ENCODE data around the gene ZBTB40. TPM values are rescaled to one million over a fixed set of nuclear protein-coding genes. Genes with fewer than 3 reads are reported as not detected.
A peak's percentile ranks its signal among the peaks of the same experiment; 100 is the strongest.

Gene ZBTB40
- polyA plus RNA-seq, 3 donors from 2014 or later, result 1.3 to 7.5 TPM; not detected in 1

DNA sequence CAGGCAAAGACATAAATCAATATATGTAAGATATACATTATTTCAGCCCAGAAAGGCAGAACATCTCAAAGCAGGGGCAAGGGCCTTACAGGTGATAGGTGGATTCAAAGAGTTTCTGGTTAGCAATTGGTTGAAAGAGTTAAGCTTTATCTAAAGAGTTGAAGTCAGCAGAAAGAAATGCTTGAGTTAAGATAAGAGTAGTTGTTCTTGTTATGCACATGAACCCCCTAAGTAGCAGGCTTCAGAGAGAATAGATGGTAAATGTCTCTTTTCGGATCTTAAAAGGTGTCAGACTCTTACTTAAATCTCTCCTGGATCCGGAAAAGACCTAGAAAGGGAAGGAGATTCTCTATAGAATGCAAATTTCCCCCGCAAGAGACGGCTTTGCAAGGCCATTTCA, 8.3 kb upstream of the ZBTB40 start:
- Mint-ChIP-seq H3K27ac (no peak overlapping the region), H3K27me3 (ENCODE audit: low read depth in 3 of 3) (peaks cover 6 to 15% (median 14%) of the 10 kb centered on the region in 3 donors), H3K36me3 (peaks cover 10 to 16% (median 10%) of the 10 kb centered on the region in 3 donors)

DNA sequence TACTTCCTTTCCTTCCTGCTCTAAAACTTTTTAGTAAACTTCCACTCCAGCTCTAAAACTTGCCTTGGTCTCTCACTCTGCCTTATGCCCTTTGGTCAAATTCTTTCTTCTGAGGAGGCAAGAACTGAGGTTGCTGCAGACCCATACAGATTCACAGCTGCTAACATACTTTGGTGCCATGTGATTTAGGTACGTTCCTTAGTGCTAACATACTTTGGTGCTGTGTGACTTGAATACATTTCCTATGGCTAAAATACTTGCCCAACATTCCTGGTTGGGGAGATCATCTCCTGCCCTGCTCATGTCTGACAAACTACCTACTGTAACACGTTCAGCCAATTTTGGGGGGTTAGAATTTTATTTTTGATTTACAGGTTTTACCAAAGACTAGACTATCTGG, 6.8 kb upstream of the ZBTB40 start:
- Mint-ChIP-seq H3K9me3 (peaks cover 12 to 25% (median 20%) of the 10 kb centered on the region in 6 donors), H3K27ac (no peak overlapping the region)

More for the DNA sequence above, 8.3 kb upstream of the ZBTB40 start:
- DNase-seq, result no peak
- Mint-ChIP-seq H3K9me3 (peaks cover 13 to 34% (median 27%) of the 10 kb centered on the region in 6 donors), H3K4me1 (no peaks in the 10 kb centered on the region), H3K4me3 (no peak overlapping the region)

DNA sequence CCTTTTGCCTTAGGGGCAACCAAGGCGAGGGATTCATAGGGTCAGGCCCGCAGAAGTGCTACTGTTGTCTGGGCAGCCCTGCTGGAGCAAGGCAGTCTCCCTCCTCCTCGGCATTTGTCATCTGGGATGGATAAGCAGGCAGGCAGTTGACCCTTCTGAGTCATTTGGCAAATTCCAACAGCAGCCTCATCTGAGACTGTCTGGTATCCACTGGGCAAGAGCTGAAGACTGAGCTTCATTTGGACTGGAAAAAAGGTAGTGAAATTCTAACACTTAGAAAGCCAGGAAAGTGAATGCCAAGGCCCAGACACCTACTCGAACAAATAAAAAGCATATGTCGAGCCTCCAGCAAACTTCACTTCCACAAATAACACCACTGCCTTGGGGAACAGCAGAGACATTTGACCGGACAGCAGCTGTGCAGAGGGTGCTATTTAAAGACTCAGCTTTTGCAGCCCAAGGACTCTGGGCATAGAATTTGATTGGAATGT, 4.0 kb upstream of the ZBTB40 start:
- Mint-ChIP-seq H3K4me1 (peaks cover 14 to 16% of the 10 kb centered on the region in 2 donors), H3K27ac (no peak overlapping the region)

More for the DNA sequence above, 6.8 kb upstream of the ZBTB40 start:
- peaks cover 3 to 12% (median 8%) of the 10 kb centered on the region in 3 donors for H3K36me3 Mint-ChIP-seq
- peaks cover 3 to 11% (median 8%) of the 10 kb centered on the region in 3 donors for H3K27me3 Mint-ChIP-seq (ENCODE audit: low read depth in 3 of 3)
- H3K4me3 Mint-ChIP-seq, result no peak overlapping the region
- DNase-seq, result no peak
- H3K4me1 Mint-ChIP-seq, result no peaks in the 10 kb centered on the region

DNA sequence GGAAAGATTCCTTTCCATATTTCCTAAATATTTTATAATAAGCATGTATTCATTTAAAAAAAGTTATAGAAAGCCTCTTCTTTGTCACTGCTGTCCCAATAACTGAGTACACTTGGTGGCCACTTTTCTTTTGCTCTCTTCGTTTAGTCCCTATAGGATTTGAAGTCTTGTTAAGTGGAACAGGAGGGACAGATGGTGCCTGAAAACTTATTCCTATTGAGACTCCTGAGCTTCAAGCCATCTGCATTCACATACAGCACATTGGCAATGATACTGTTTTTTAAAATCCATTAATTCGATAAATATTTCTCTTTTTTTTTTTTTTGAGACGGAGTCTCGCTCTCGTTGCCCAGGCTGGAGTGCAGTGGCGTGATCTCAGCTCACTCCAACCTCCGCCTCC, 2.0 kb upstream of the ZBTB40 start:
- peaks cover 24 to 30% of the 10 kb centered on the region in 2 donors for H3K4me1 Mint-ChIP-seq
- no peak overlapping the region for H3K27ac Mint-ChIP-seq
- no peaks in the 10 kb centered on the region for H3K36me3 Mint-ChIP-seq
- no peaks in the 10 kb centered on the region for H3K9me3 Mint-ChIP-seq
- H3K27me3 Mint-ChIP-seq (ENCODE audit: low read depth in 3 of 3), result peaks cover 2 to 13% (median 3%) of the 10 kb centered on the region in 3 donors
- DNase-seq, result no peak
- H3K4me3 Mint-ChIP-seq, result no peak overlapping the region

More for the DNA sequence above, 4.0 kb upstream of the ZBTB40 start:
- Mint-ChIP-seq H3K4me3 (no peak overlapping the region), H3K36me3 (no peaks in the 10 kb centered on the region), H3K9me3 (no peaks in the 10 kb centered on the region), H3K27me3 (ENCODE audit: low read depth in 3 of 3) (peaks cover 2 to 13% (median 5%) of the 10 kb centered on the region in 3 donors)
- DNase-seq, result no peak

DNA sequence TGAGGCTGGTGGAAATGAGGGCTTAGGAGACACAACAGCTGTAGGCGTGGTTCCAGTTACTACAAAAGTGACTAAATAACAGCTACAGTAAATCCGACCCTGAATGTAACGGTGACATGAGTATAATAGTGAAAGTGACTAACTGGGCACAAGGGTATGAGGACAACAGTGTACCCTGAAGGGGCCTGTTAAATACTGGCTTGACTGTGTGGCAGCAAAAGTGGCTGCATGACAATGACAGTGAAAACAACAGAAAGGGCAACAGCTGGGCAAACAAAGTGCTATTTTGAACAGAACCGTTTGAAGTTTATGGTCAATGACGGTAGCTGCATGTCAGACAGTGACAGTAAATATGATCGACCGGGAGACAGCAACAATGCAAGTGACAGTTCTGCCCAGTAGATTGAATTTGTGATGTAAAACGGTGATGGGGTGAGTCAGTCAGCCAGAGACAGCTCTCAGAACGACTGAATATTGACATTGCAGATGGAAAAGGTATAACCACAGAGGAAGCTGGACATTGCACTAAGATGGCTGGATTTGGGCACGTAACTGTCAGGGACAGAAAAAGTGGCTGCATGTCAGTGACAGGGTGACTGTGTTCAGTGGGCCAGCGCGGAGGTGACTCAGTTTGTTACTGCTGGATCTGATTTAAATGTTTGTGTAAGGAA, 1.2 kb upstream of the ZBTB40 start:
- Mint-ChIP-seq H3K9me3 (no peaks in the 10 kb centered on the region), H3K4me1 (peaks cover 26 to 35% of the 10 kb centered on the region in 2 donors), H3K27me3 (ENCODE audit: low read depth in 3 of 3) (peaks cover 2 to 11% (median 3%) of the 10 kb centered on the region in 3 donors), H3K27ac (peak overlapping the region; percentile 1 to 85 (median 67)), H3K4me3 (peak overlapping the region; percentile 78 to 97 (median 94)), H3K36me3 (no peaks in the 10 kb centered on the region)
- no peak for DNase-seq

DNA sequence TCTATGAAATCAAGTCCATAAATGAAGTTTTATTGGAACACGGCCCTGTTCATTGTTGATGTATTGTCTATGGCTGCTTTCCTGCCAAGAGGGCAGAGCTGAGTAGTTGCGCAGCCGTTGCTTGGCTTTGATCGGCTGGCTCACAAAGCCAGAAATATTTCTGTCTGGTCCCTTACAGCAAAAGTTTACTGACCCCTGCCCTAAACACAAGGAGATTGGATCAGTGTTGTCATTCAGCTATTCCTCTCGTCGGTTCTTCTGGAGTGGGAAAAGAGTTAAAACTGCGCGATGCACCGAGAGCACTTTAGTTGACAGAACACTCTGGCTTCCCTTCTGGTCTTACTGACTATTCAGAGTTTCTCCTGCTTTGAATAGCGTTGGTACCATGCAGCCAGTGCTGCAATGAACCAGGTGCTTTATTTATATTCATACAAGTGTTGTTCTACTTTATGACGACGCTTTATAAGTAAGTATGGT, 868 bp downstream of the ZBTB40 start:
- H3K4me1 Mint-ChIP-seq, result peaks cover 26 to 44% of the 10 kb centered on the region in 2 donors
- H3K27ac Mint-ChIP-seq, result peak overlapping the region; percentile 89 to 96 (median 94)
- no peaks in the 10 kb centered on the region for H3K9me3 Mint-ChIP-seq
- DNase-seq, result peak in 2 of 3 donors; percentile 1 to 5
- no peaks in the 10 kb centered on the region for H3K36me3 Mint-ChIP-seq
- H3K4me3 Mint-ChIP-seq, result peak overlapping the region; percentile 94 to 97 (median 95)
- H3K27me3 Mint-ChIP-seq (ENCODE audit: low read depth in 3 of 3), result peaks cover 2 to 7% (median 3%) of the 10 kb centered on the region in 3 donors

DNA sequence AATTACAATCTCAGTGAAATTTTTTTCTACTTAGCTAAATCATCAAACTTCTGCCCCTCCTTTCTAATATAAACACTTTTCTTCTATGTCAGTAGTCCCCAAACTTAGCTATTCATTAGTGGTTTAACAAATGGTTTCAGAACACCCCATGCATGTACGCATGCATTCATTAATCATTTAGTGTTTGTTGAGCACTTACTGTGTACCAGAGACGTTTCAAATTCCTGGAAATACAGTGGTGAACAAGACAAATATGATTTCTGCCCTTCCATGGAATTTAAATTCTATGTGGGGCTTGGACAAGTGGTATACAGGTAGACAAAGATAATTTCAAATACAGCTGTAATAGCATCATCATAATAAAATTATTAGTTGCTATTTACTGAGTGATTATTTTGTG, 1.5 kb downstream of the ZBTB40 start:
- H3K4me3 Mint-ChIP-seq, result peak overlapping the region; percentile 94 to 97 (median 95)
- H3K27ac Mint-ChIP-seq, result peak overlapping the region; percentile 89 to 96 (median 94)
- peaks cover 0 to 2% (median 0%) of the 10 kb centered on the region in 3 donors for H3K36me3 Mint-ChIP-seq
- no peaks in the 10 kb centered on the region for H3K9me3 Mint-ChIP-seq
- DNase-seq, result no peak
- peaks cover 2 to 7% (median 3%) of the 10 kb centered on the region in 3 donors for H3K27me3 Mint-ChIP-seq (ENCODE audit: low read depth in 3 of 3)
- H3K4me1 Mint-ChIP-seq, result peaks cover 26 to 50% of the 10 kb centered on the region in 2 donors

DNA sequence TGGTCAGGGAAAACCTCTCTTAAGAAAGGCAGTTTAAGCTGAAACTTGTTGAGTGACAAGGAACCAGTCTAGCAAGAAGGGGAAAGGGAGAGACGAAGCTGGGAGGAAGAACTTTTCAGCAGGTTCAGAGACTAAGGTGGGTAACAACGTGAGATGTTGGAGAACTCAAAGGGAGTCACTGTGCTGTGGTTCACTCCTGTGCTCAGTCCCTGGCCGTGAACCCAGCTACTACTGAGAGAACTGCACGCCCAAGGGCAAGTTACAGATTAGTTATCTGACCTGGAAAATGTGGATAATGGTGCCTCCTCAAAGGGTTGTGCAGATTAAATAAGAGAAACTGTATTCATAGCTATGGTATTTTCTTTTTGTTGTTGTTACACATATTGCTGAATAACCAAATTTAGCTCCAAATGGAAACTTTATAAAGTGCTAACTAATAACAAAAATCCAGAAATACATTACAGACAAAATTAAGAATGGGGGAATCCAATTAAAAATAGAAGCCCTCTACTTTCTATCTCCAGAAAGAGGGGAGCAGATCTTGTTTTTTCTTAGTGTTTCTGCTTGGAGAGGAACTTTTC, 2.9 kb downstream of the ZBTB40 start:
- no peak for DNase-seq
- peaks cover 2 to 7% (median 3%) of the 10 kb centered on the region in 3 donors for H3K27me3 Mint-ChIP-seq (ENCODE audit: low read depth in 3 of 3)
- H3K27ac Mint-ChIP-seq, result no peak overlapping the region
- peaks cover 26 to 55% of the 10 kb centered on the region in 2 donors for H3K4me1 Mint-ChIP-seq
- H3K4me3 Mint-ChIP-seq, result no peak overlapping the region
- H3K9me3 Mint-ChIP-seq, result no peaks in the 10 kb centered on the region
- H3K36me3 Mint-ChIP-seq, result peaks cover 0 to 5% (median 0%) of the 10 kb centered on the region in 3 donors

DNA sequence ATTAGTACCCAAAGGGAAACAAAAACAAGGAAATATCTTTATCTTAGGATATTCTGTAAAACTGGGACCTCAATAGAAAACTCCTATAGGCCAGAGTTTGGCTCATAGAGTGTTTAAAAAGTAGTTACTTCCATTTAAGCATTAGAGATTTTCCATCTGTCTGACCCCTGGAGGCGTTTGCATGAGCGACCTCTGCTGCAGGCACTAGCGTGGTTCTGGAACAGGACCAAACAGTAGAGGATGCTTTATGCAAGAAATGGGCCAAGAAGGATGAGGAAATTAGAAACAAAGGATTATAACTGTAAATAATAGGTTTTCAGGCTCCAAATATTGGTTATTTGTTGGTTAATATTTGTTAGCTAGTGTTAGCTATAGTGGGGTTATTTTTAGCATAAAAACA, 5.7 kb downstream of the ZBTB40 start:
- Mint-ChIP-seq H3K36me3 (peaks cover 0 to 5% (median 0%) of the 10 kb centered on the region in 3 donors), H3K4me3 (no peak overlapping the region), H3K27ac (no peak overlapping the region), H3K9me3 (no peaks in the 10 kb centered on the region), H3K27me3 (ENCODE audit: low read depth in 3 of 3) (no peaks in the 10 kb centered on the region), H3K4me1 (peaks cover 32 to 62% of the 10 kb centered on the region in 2 donors)
- DNase-seq, result no peak

DNA sequence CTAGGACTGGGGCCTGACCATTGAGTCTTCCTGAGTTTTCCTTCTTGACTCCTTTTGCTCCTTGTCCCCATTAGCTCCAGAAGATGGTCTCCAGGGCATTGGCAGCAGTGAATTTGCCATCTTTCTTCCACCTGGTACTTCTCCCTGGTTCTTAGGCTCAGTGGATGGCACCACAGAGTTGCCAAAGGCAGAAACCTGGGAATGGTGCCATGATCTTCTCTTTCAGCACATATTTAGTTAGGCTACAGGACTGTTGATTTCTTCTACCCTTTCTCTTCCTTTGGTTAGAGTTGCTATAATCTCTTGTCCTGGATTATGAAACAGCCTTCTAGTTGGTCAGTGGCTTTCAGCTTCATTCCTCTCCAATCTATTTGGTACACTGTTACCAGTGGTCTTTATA, 6.2 kb downstream of the ZBTB40 start:
- H3K4me1 Mint-ChIP-seq, result peaks cover 29 to 61% of the 10 kb centered on the region in 2 donors
- H3K4me3 Mint-ChIP-seq, result no peak overlapping the region
- no peak overlapping the region for H3K27ac Mint-ChIP-seq
- no peak for DNase-seq
- H3K27me3 Mint-ChIP-seq (ENCODE audit: low read depth in 3 of 3), result no peaks in the 10 kb centered on the region
- peaks cover 0 to 5% (median 0%) of the 10 kb centered on the region in 3 donors for H3K36me3 Mint-ChIP-seq
- H3K9me3 Mint-ChIP-seq, result no peaks in the 10 kb centered on the region

DNA sequence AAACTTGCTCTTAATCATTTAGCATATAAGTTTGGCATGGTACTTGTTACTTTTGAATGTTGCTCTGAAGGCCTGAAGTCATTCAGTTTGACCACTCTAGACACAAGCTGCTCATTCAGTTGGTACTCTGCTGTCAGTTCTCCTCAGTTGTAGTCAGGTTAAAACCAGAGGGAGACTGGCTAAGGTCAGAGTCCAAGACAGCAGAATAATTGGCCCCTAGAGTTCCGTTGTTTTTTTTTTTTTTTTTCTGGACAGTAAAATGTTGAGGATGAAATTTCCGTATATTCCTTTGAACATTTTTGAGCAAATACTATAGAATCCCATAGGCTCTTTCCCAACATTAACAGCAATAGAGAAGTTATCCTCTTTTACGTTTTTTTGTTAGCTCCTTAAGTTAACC, 9.4 kb downstream of the ZBTB40 start:
- no peaks in the 10 kb centered on the region for H3K9me3 Mint-ChIP-seq
- no peak overlapping the region for H3K4me3 Mint-ChIP-seq
- H3K27me3 Mint-ChIP-seq (ENCODE audit: low read depth in 3 of 3), result no peaks in the 10 kb centered on the region
- H3K4me1 Mint-ChIP-seq, result peaks cover 30 to 57% of the 10 kb centered on the region in 2 donors
- peak overlapping the region in 1 of 6 donors; percentile 59 for H3K27ac Mint-ChIP-seq
- H3K36me3 Mint-ChIP-seq, result peaks cover 0 to 5% (median 0%) of the 10 kb centered on the region in 3 donors
- DNase-seq, result no peak

DNA sequence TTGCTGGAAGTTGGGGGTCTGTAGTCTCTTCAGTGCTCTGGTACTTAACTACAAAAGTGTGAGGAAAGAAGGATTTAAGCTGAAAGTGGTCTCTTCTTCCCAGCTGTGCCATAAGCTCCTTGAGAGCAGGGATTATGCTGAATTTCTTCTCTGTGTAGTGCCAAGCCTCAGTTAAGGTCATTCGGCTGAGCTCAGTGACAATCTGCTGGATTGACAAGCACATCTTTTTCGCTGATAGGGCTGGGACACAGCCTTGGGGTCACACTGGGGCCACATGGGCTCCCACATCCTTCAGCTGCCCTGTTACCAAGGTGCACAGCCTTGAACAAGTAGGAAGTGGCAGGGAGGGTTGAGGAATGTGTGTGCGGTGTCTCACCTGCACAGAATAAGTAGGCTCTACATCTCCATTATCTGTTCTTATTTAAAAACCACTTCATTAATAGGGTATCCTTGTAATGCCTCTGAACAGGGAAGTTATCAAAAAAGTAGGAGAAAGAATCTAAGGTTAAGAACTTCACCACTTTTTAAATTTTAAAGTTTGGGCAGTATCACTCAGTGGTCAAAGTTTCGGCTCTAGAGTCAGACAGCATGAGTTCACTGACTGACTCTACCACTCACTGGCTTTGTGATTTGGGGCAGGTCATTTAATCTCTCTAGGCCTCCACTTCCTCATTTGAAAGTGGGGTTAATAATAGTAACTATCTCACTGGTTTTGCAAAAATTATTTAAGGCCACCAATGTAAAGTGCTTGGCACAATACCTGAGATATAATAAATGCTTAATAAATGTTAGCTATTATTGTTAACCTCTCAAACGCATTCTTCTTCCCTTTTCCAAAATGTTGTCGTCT, 10.3 kb downstream of the ZBTB40 start:
- no peaks in the 10 kb centered on the region for H3K27me3 Mint-ChIP-seq (ENCODE audit: low read depth in 3 of 3)
- peaks cover 0 to 5% (median 0%) of the 10 kb centered on the region in 3 donors for H3K36me3 Mint-ChIP-seq
- H3K4me3 Mint-ChIP-seq, result no peak overlapping the region
- DNase-seq, result no peak
- H3K9me3 Mint-ChIP-seq, result no peaks in the 10 kb centered on the region
- peak overlapping the region in 1 of 6 donors; percentile 59 for H3K27ac Mint-ChIP-seq
- peaks cover 32 to 56% of the 10 kb centered on the region in 2 donors for H3K4me1 Mint-ChIP-seq

DNA sequence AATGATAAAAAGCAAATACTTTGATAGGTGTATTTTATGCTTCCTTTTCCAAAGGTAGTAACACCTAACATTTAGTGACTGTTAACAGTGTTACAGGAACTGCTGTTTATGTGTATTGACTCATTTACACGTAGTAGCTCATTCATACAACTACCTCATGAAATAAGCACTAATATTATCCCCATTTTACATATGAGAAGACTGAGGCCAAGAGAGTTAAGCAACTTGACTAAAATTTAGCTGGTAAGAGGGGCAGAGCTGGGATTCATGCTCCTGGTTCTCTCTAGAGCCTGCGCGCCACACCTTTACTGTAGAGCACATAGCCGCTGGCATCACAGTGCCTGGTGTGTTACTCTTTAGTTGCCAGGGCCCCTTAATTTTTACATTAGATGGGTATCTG, 11.3 kb downstream of the ZBTB40 start:
- Mint-ChIP-seq H3K27me3 (ENCODE audit: low read depth in 3 of 3) (no peaks in the 10 kb centered on the region), H3K9me3 (no peaks in the 10 kb centered on the region), H3K4me3 (no peak overlapping the region), H3K4me1 (peaks cover 32 to 51% of the 10 kb centered on the region in 2 donors), H3K36me3 (peaks cover 0 to 5% (median 0%) of the 10 kb centered on the region in 3 donors), H3K27ac (no peak overlapping the region)
- DNase-seq, result no peak
